ENCODE results near the gene GPS1.

Gene GPS1

DNA sequence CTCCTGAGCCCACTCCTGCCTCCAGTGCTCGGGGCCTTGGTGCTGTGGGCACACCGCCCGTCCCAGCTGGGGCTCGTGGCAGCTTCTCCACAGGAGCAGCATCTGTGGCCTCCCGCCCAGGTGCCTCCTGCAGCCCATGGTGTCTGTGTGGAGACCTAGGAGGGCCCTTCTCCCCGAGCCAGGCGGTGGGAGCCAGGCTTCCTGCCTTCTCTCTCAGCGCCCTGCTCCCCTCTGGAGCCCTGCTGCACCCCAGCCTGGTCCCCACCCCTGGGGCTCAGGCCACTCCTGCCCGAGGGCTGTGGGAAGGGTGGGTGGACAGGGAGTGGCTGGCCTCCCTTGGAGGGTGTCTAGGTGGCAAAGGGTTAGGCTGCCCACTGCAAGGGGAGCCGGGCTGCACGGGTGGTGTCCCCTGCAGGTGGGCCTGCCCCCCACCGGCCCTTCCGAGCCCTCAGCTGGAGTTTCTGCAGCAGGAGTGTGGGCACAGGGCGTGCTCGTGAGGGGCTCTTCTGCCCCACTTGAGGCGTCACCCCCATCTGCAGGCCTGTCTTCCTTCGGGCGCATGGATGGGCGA lies 40.0 kb upstream of the GPS1 start:
- DNase-seq (ENCODE audit: low read depth) = no peak
- no peak for TF ChIP-seq CTCF (IDR thresholded peaks at IDR 0.05; ENCODE audit: control insufficient read depth, extremely low read depth, insufficient read depth)
- H3K4me3 ChIP-seq (ENCODE audit: low read depth, low read length) = no peak overlapping the region

DNA sequence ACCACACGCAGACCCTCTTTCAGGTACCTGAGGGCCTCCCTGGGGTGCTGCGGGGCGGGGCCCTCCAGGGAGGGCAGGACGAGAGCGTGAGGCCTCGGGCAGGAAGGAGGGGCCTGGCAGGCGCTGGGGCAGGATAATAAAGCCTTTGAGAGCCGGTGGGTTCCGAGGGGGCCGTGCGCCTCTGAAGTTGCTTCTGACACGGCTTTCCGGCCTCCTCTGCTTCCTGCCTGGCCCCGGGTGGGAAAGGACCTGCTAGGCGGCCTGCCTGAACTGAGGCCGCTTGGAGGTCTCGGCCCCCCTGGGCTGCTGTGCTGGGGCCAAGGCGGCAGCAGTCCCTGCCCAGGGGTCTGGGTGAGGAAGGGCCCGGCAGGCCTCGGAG lies 39.4 kb upstream of the GPS1 start:
- no peak overlapping the region for H3K4me3 ChIP-seq (ENCODE audit: low read depth, low read length)
- TF ChIP-seq CTCF (IDR thresholded peaks at IDR 0.05; ENCODE audit: control insufficient read depth, extremely low read depth, insufficient read depth) = no peak
- no peak for DNase-seq (ENCODE audit: low read depth)

DNA sequence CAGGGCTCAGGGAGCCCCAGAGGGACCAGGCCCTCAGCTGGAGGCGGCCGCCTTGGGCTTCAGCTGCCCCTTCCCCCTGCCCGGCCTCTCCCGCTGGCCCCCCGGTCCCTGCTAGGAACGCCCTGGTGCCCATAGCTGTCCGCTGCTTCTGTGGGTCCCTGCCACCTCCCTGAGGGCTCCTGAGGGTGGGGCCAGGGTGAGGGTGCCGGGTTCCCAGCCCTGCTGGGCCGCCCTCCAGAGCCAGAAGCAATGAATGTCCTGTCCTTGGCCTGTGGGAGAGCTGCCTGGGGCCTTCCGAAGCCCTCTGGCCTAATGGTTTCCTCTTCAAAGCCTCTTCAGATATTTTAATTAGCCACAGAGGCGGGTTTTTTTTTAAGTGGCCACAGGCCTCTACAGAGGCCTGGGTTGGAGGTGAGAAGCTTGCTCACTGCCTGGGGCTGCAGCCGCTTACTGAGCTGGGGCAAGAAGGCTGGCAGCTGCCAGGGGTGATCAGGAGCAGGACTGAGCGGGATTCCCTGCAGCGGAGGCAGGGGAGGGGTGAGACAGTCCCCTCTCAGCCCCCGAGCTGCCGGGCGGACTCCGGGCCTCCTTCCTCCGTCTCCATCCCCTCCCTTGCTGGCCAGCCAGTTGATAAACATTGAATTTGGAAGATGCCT lies 38.9 kb upstream of the GPS1 start:
- DNase-seq (ENCODE audit: low read depth) = no peak
- H3K4me3 ChIP-seq (ENCODE audit: low read depth, low read length) = no peak overlapping the region
- no peak for TF ChIP-seq CTCF (IDR thresholded peaks at IDR 0.05; ENCODE audit: control insufficient read depth, extremely low read depth, insufficient read depth)

DNA sequence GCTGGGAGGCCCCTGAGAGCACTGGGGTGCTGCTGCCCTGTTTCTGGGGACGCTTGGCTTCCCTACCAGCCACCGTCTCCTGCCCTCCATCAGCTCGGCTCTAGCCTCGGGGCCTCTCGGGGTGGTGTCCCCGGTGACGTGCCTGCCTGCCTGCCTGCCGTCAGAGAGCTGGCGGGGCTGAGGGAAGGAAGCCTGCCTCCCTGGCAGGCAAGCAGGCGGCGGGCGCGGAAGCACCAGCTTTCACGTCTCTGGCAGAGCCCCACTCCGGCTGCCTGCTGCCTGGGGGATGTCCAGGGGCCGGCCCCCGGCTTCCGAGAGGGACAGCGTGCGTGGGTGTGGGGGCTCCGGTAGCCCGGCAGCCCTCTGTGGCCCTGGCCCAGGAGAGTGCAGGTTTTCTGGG lies 38.4 kb upstream of the GPS1 start:
- no peak for TF ChIP-seq CTCF (IDR thresholded peaks at IDR 0.05; ENCODE audit: control insufficient read depth, extremely low read depth, insufficient read depth)
- DNase-seq (ENCODE audit: low read depth) = no peak

GRCh38 chr17:82013772-82014321 lies 37.9 kb upstream of the GPS1 start:
- no peak for TF ChIP-seq CTCF (IDR thresholded peaks at IDR 0.05; ENCODE audit: control insufficient read depth, extremely low read depth, insufficient read depth)
- no peak overlapping the region for H3K4me3 ChIP-seq (ENCODE audit: low read depth, low read length)
- no peak for DNase-seq (ENCODE audit: low read depth)

More for the DNA sequence above, 38.4 kb upstream of the GPS1 start:
- H3K4me3 ChIP-seq (ENCODE audit: low read depth, low read length) = no peak overlapping the region

GRCh38 chr17:82014432-82014831 lies 37.3 kb upstream of the GPS1 start:
- no peak for TF ChIP-seq CTCF (IDR thresholded peaks at IDR 0.05; ENCODE audit: control insufficient read depth, extremely low read depth, insufficient read depth)
- no peak for DNase-seq (ENCODE audit: low read depth)
- no peak overlapping the region for H3K4me3 ChIP-seq (ENCODE audit: low read depth, low read length)

GRCh38 chr17:82014971-82015310 lies 36.8 kb upstream of the GPS1 start:
- H3K4me3 ChIP-seq (ENCODE audit: low read depth, low read length) = no peak overlapping the region
- no peak for TF ChIP-seq CTCF (IDR thresholded peaks at IDR 0.05; ENCODE audit: control insufficient read depth, extremely low read depth, insufficient read depth)
- no peak for DNase-seq (ENCODE audit: low read depth)
